SK-N-SH (cell line): ENCODE measurements around the gene TOR1A. TPM values are rescaled to one million over a fixed set of nuclear protein-coding genes. Genes with fewer than 3 reads are reported as not detected.

Experiments used
- CTCF ChIA-PET: fragments of 300-600, 350-600 bp; formaldehyde crosslinking; extraction: SDS; loops from one replicate; lab custom pipeline; 2021; lab: Yijun Ruan, JAX
- POLR2A ChIA-PET: fragments of 350-600 bp; sonication (Branson Sonifier 250); formaldehyde crosslinking; extraction: SDS; loops from one replicate; lab custom pipeline; 2020; ENCODE audit warnings: antibody characterized with exemption, inconsistent platforms; lab: Yijun Ruan, JAX
- DNase-seq: peaks from one replicate; pipeline ENCODE4 v3.0.0; 2012
- H2AFZ ChIP-seq: fragments of 200-600 bp; sonication (generic); 2 replicates; pipeline ENCODE4 v1.8.1; 2016; ENCODE audit warnings: antibody characterized with exemption, mild to moderate bottlenecking, low read depth
- H3F3A ChIP-seq: fragments of 200-600 bp; sonication (generic); replicated peaks from 2 replicates; pipeline ENCODE3; 2016; ENCODE audit warnings: antibody characterized with exemption, mild to moderate bottlenecking; ENCODE audit not compliant: insufficient read depth
- H3K27ac ChIP-seq, 2 experiments: fragments of 200-500 bp in 1 of 2; fragments of 200-600 bp in 1 of 2; sonication (Bioruptor generic) in 1 of 2; sonication (generic), shearing (Covaris generic) in 1 of 2; 2 replicates each; pipeline versions ENCODE4 v1.5.1 to v1.6.1; 2014 to 2016; ENCODE audit warnings: low read depth in 2 of 2, inconsistent platforms in 1 of 2, low read length in 1 of 2, mild to moderate bottlenecking in 1 of 2, mixed read lengths in 1 of 2
- H3K27me3 ChIP-seq: fragments of 200-600 bp; sonication (generic), shearing (Covaris generic); 2 replicates; pipeline ENCODE4 v1.6.1; 2016; ENCODE audit warnings: mixed run types; ENCODE audit not compliant: insufficient read depth
- H3K36me3 ChIP-seq, 2 experiments: fragments of 200-500 bp in 1 of 2; fragments of 200-600 bp in 1 of 2; sonication (Bioruptor generic) in 1 of 2; sonication (generic) in 1 of 2; replicated peaks in 1 of 2; 2 replicates each; pipeline versions ENCODE3 to v1.5.1; 2014 to 2016; ENCODE audit warnings: low read length in 1 of 2, mild to moderate bottlenecking in 1 of 2; ENCODE audit not compliant: insufficient read depth in 2 of 2, control insufficient read depth in 1 of 2
- H3K4me1 ChIP-seq, 2 experiments: fragments of 200-500 bp in 1 of 2; fragments of 200-600 bp in 1 of 2; sonication (Bioruptor generic) in 1 of 2; sonication (generic), shearing (Covaris generic) in 1 of 2; 2 replicates each; pipeline versions ENCODE4 v1.5.1 to v1.6.1; 2014 to 2016; ENCODE audit warnings: low read depth in 1 of 2, low read length in 1 of 2, mixed run types in 1 of 2; ENCODE audit not compliant: insufficient read depth in 2 of 2, control insufficient read depth in 1 of 2
- H3K4me2 ChIP-seq: fragments of 200-600 bp; sonication (generic), shearing (Covaris generic); 2 replicates; pipeline ENCODE4 v1.6.1; 2017; ENCODE audit warnings: mixed run types
- H3K4me3 ChIP-seq, 2 experiments: fragments of 200-500 bp in 1 of 2; fragments of 200-600 bp in 1 of 2; sonication (Bioruptor generic) in 1 of 2; sonication (generic), shearing (Covaris generic) in 1 of 2; 2 replicates each; pipeline versions ENCODE4 v1.5.1 to v1.8.1; 2014 to 2016; ENCODE audit warnings: low read depth in 2 of 2, inconsistent platforms in 1 of 2, low read length in 1 of 2, mild to moderate bottlenecking in 1 of 2, mixed read lengths in 1 of 2, moderate library complexity in 1 of 2
- H3K79me2 ChIP-seq: fragments of 200-600 bp; sonication (generic); 2 replicates; pipeline ENCODE4 v1.8.1; 2017; ENCODE audit warnings: mild to moderate bottlenecking; ENCODE audit not compliant: insufficient read depth
- H3K9ac ChIP-seq: fragments of 200-600 bp; sonication (generic); 2 replicates; pipeline ENCODE4 v1.6.1; 2017; ENCODE audit warnings: mixed run types
- H3K9me2 ChIP-seq: fragments of 200-600 bp; sonication (generic); 2 replicates; pipeline ENCODE4 v1.6.1; 2017; ENCODE audit warnings: mixed run types
- H3K9me3 ChIP-seq: fragments of 200-600 bp; sonication (generic); 2 replicates; pipeline ENCODE4 v1.6.1; 2017; ENCODE audit warnings: mixed run types, mild to moderate bottlenecking, moderate library complexity
- H4K20me1 ChIP-seq: fragments of 200-600 bp; sonication (generic); 2 replicates; pipeline ENCODE4 v1.6.1; 2017; ENCODE audit warnings: mild to moderate bottlenecking, mixed run types; ENCODE audit not compliant: insufficient read depth
- CHD2 ChIP-seq: fragments of 150-350 bp; IDR thresholded peaks from 2 replicates; pipeline ENCODE4 v1.6.1; 2018; ENCODE audit warnings: low read length; ENCODE audit not compliant: partially characterized antibody
- CTCF ChIP-seq: fragments of 200-600 bp; sonication (generic); IDR thresholded peaks from 2 replicates; pipeline ENCODE4 v1.6.1; 2017; ENCODE audit warnings: antibody characterized with exemption, mild to moderate bottlenecking, moderate library complexity
- ELF1 ChIP-seq: IDR thresholded peaks from 2 replicates; pipeline ENCODE4 v1.4.0; 2012
- EZH2phosphoT487 ChIP-seq: fragments of 200-600 bp; sonication (generic); IDR thresholded peaks from 2 replicates; pipeline ENCODE4 v1.6.1; 2017; ENCODE audit warnings: low read depth, mixed run types, mild to moderate bottlenecking, antibody characterized with exemption, moderate library complexity, borderline replicate concordance
- GABPA ChIP-seq: IDR thresholded peaks from 2 replicates; pipeline ENCODE4 v1.4.0; 2012; ENCODE audit warnings: low read depth, mild to moderate bottlenecking
- IRF3 ChIP-seq: fragments of 150-350 bp; IDR thresholded peaks from 2 replicates; pipeline ENCODE4 v1.6.1; 2016; ENCODE audit warnings: mild to moderate bottlenecking, low read depth, low read length
- JUND ChIP-seq: IDR thresholded peaks from 2 replicates; pipeline ENCODE4 v1.4.0; 2012
- MAX ChIP-seq: IDR thresholded peaks from 2 replicates; pipeline ENCODE4 v1.4.0; 2012; ENCODE audit warnings: low read depth
- MXI1 ChIP-seq: IDR thresholded peaks from 2 replicates; pipeline ENCODE4 v1.6.1; 2012; ENCODE audit warnings: mild to moderate bottlenecking, low read depth, low read length, improper control_type of control experiment
- PBX3 ChIP-seq: IDR thresholded peaks from 2 replicates; pipeline ENCODE4; 2012
- POLR2AphosphoS5 ChIP-seq: IDR thresholded peaks from 2 replicates; pipeline ENCODE4 v1.6.1; 2012; ENCODE audit warnings: low read depth, low read length
- RAD21 ChIP-seq: IDR thresholded peaks from 2 replicates; pipeline ENCODE4 v1.6.1; 2012; ENCODE audit warnings: mild to moderate bottlenecking, low read length
- RFX5 ChIP-seq: IDR thresholded peaks from 2 replicates; pipeline ENCODE4 v1.6.1; 2012; ENCODE audit warnings: mild to moderate bottlenecking, improper control_type of control experiment, low read length
- SIN3A ChIP-seq: IDR thresholded peaks from 2 replicates; pipeline ENCODE4 v1.6.1; 2012; ENCODE audit warnings: low read depth, mild to moderate bottlenecking, low read length, moderate library complexity, borderline replicate concordance
- TEAD4 ChIP-seq: IDR thresholded peaks from 2 replicates; pipeline ENCODE4 v1.4.0; 2012; ENCODE audit warnings: mild to moderate bottlenecking, borderline replicate concordance; ENCODE audit not compliant: insufficient read depth
- USF2 ChIP-seq: fragments of 150-350 bp; IDR thresholded peaks from 2 replicates; pipeline ENCODE4 v1.6.1; 2017; ENCODE audit warnings: antibody characterized with exemption, low read length, low read depth, borderline replicate concordance
- ZBTB33 ChIP-seq: IDR thresholded peaks from 2 replicates; pipeline ENCODE4 v1.4.0; 2012; ENCODE audit warnings: low read depth, borderline replicate concordance
- WGBS: methylation state at CpG from one replicate; pipeline ENCODE4 v1.1.6; 2017; ENCODE audit warnings: low lambda C conversion rate; 5-methylcytosine and 5-hydroxymethylcytosine counted together
- polyA plus RNA-seq, 3 experiments: library from polyadenylated mRNA; depleted of rRNA; stranded (reverse); fragments of >200 nt; gene quantifications; 2 replicates each; pipeline ENCODE4 v1.2.3, GENCODE V29; 2012

TOR1A gene
- polyA plus RNA-seq, 1 of the 3 experiments (the other 2 are of a cell fraction), result 85.3 TPM

GRCh38 chr9:129811967-129812363 lies 12.0 kb downstream of the TOR1A start:
- Histone ChIP-seq H4K20me1 (no peaks in the 10 kb centered on the region), H3K36me3 (peaks cover 10 to 64% of the 10 kb centered on the region in 2 experiments), H2AFZ (no peak overlapping the region), H3K9me2 (no peaks in the 10 kb centered on the region), H3K27ac (no peak overlapping the region; a peak in 1 of 4 replicates), H3K4me1 (no peaks in the 10 kb centered on the region; a peak in 1 of 4 replicates), H3K9me3 (no peaks in the 10 kb centered on the region), H3F3A (peaks cover 18% of the 10 kb centered on the region), H3K9ac (no peak overlapping the region), H3K27me3 (no peaks in the 10 kb centered on the region), H3K4me3 (no peak overlapping the region)
- no peak for DNase-seq
- CTCF ChIA-PET, result interaction anchor here (0.8 to 3.8 kb wide), 2 partner anchors 21 to 74 kb away, joined by 3 to 12 read pairs; no protein-coding TSS in a partner anchor
- WGBS, result 94% methylated on average over 6 of the region's 6 CpGs
- TF ChIP-seq JUND (no peak), RAD21 (no peak), RFX5 (no peak), SIN3A (no peak), ELF1 (no peak), GABPA (no peak), USF2 (no peak), TEAD4 (no peak), CHD2 (no peak), MXI1 (no peak), ZBTB33 (no peak), CTCF (no peak), MAX (no peak), IRF3 (no peak), PBX3 (no peak), EZH2phosphoT487 (no peak), POLR2AphosphoS5 (no peak; the same call in 1 of the 2 replicates)
- TF ChIP-seq, all 33 proteins: peak for 0
- peaks cover 4% of the 10 kb centered on the region; the same call in 1 of the 2 replicates for H3K79me2 ChIP-seq
- no peak overlapping the region for H3K4me2 ChIP-seq
- POLR2A ChIA-PET, result no interaction called here
